ENCODE results near the gene DERA.

DNA sequence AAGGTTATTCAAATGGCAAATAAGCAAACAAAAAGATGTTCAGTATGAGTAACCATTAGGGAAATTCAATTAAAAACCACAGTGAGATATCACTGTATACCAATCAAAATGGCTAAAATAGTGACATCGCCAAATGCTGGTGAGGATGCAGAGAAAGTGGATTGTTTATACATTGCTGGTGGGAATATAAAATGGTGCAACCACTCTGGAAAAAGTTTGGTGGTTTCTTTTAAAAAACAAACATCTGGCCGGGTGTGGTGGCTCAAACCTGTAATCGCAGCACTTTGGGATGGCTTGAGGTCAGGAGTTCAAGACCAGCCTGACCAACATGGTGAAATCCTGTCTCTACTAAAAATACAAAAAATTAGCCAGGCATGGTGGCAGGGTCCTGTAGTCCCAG, 42.9 kb upstream of the DERA start:
- TF ChIP-seq, protein P1, sequence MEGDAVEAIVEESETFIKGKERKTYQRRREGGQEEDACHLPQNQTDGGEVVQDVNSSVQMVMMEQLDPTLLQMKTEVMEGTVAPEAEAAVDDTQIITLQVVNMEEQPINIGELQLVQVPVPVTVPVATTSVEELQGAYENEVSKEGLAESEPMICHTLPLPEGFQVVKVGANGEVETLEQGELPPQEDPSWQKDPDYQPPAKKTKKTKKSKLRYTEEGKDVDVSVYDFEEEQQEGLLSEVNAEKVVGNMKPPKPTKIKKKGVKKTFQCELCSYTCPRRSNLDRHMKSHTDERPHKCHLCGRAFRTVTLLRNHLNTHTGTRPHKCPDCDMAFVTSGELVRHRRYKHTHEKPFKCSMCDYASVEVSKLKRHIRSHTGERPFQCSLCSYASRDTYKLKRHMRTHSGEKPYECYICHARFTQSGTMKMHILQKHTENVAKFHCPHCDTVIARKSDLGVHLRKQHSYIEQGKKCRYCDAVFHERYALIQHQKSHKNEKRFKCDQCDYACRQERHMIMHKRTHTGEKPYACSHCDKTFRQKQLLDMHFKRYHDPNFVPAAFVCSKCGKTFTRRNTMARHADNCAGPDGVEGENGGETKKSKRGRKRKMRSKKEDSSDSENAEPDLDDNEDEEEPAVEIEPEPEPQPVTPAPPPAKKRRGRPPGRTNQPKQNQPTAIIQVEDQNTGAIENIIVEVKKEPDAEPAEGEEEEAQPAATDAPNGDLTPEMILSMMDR (IDR thresholded peaks at IDR 0.05; ENCODE audit: poor library complexity), result no peak
- no peak for TF ChIP-seq EZH2phosphoT487 (IDR thresholded peaks at IDR 0.05; ENCODE audit: low read depth, severe bottlenecking, unreplicated experiment)
- TF ChIP-seq EZH2 (IDR thresholded peaks at IDR 0.05; ENCODE audit: borderline replicate concordance), result no peak

Measured in hepatocyte (in vitro differentiated cells).